ENCODE measurements around the gene NRSN1. TPM values are rescaled to one million over a fixed set of nuclear protein-coding genes. Genes with fewer than 3 reads are reported as not detected.

NRSN1 gene
- total and polyA plus RNA-seq, 2 experiments from 2014 or later = 0.68 to 1.5 TPM

GRCh38 chr6:24117021-24117420 lies 9.0 kb upstream of the NRSN1 start:
- Histone ChIP-seq H3F3A (replicated peaks; ENCODE audit: low read depth) (no peaks in the 10 kb centered on the region), H4K20me1 (replicated peaks; ENCODE audit: insufficient read depth) (no peaks in the 10 kb centered on the region), H3K4me1 (ENCODE audit: insufficient read depth) (no peaks in the 10 kb centered on the region), H3K79me2 (replicated peaks; ENCODE audit: insufficient read depth) (no peaks in the 10 kb centered on the region), H3K9me2 (ENCODE audit: insufficient read depth) (no peaks in the 10 kb centered on the region), H3K4me2 (no peak overlapping the region), H2AFZ (no peak overlapping the region), H3K36me3 (ENCODE audit: insufficient read depth) (no peaks in the 10 kb centered on the region), H3K4me3 (no peak overlapping the region), H3K27me3 (ENCODE audit: insufficient read depth) (no peaks in the 10 kb centered on the region), H3K27ac (ENCODE audit: low read depth) (no peak overlapping the region)
- no peak for DNase-seq (ENCODE audit: low spot score)
- Mint-ChIP-seq H3K9me3 (no peaks in the 10 kb centered on the region), H3K36me3 (ENCODE audit: low read depth) (no peaks in the 10 kb centered on the region), H3K4me3 (no peak overlapping the region), H3K27me3 (ENCODE audit: insufficient read depth, low read depth, poor library complexity) (no peaks in the 10 kb centered on the region), H3K4me1 (peaks cover 5% of the 10 kb centered on the region; the same call in 2 of the 3 replicates), H3K27ac (no peak overlapping the region)
- no peak for ATAC-seq
- no peak for TF ChIP-seq CTCF (conservative IDR thresholded peaks at IDR 0.05; ENCODE audit: low read depth in 2 of 2)
- no peak for TF ChIP-seq EZH2 (IDR thresholded peaks at IDR 0.05; ENCODE audit: low read depth, unreplicated experiment)
- TF ChIP-seq ZNF331 (CRISPR knock-in tag; IDR thresholded peaks at IDR 0.05; ENCODE audit: low read depth) = no peak
- no peak for TF ChIP-seq ETS1 (IDR thresholded peaks at IDR 0.05)
- TF ChIP-seq REST (IDR thresholded peaks at IDR 0.05; ENCODE audit: unreplicated experiment) = no peak
- TF ChIP-seq NANOG (IDR thresholded peaks at IDR 0.05; ENCODE audit: borderline replicate concordance) = no peak

- peaks cover 4% of the 10 kb centered on the region; the same call in 1 of the 2 replicates for H3K4me1 ChIP-seq (ENCODE audit: insufficient read depth)
- no peak overlapping the region for H3K27ac ChIP-seq (ENCODE audit: low read depth)
- no peak overlapping the region for H3K4me2 ChIP-seq
- no peaks in the 10 kb centered on the region for H3K36me3 ChIP-seq (ENCODE audit: insufficient read depth)
- DNase-seq (ENCODE audit: low spot score) (no peak), ATAC-seq (no peak)
- H3K27me3 Mint-ChIP-seq (ENCODE audit: insufficient read depth, low read depth, poor library complexity) = peaks cover 3% of the 10 kb centered on the region
- no peaks in the 10 kb centered on the region for H3K9me2 ChIP-seq (ENCODE audit: insufficient read depth)
- H3K4me3 ChIP-seq = no peak overlapping the region
- no peaks in the 10 kb centered on the region for H3K36me3 Mint-ChIP-seq (ENCODE audit: low read depth)
- H3K27ac Mint-ChIP-seq = no peak overlapping the region
- no peaks in the 10 kb centered on the region for H3K79me2 ChIP-seq (replicated peaks; ENCODE audit: insufficient read depth)
- H2AFZ ChIP-seq = no peak overlapping the region
- H4K20me1 ChIP-seq (replicated peaks; ENCODE audit: insufficient read depth) = no peaks in the 10 kb centered on the region
- no peaks in the 10 kb centered on the region for H3K9me3 Mint-ChIP-seq
- H3K27me3 ChIP-seq (ENCODE audit: insufficient read depth) = no peaks in the 10 kb centered on the region
- no peak overlapping the region for H3K4me3 Mint-ChIP-seq
- H3K4me1 Mint-ChIP-seq = peaks cover 15% of the 10 kb centered on the region; the same call in 2 of the 3 replicates
- H3F3A ChIP-seq (replicated peaks; ENCODE audit: low read depth) = no peaks in the 10 kb centered on the region
- no peak for TF ChIP-seq ZNF462 (CRISPR knock-in tag; IDR thresholded peaks at IDR 0.05)
- no peak for TF ChIP-seq POLR2AphosphoS5 (IDR thresholded peaks at IDR 0.05; ENCODE audit: low read depth)
Measured at GRCh38 chr6:24122139-24122538, 3.9 kb upstream of the NRSN1 start.
